ENCODE data around the gene TBC1D3I. TPM values are rescaled to one million over a fixed set of nuclear protein-coding genes. Genes with fewer than 3 reads are reported as not detected.
"Not testable (repeated sequence)": the region's sequence is repeated elsewhere in the genome, so short reads cannot be mapped to it uniquely, and the experiment has no call there.

Gene TBC1D3I
- total RNA-seq (2014; rRNA removed; shearing (Covaris generic)): not detected in 2 replicates

- not testable (repeated sequence) for DNase-seq (ENCODE audit: low read depth)
These were observed at the start of gene TBC1D3I for GRCh38 chr17:36264470-36264869. Gene TBC1D3I (minus strand): TSS chr17:36264570. CDS start chr17:36262985, 1,585 bp downstream.

- not testable (repeated sequence) for DNase-seq (ENCODE audit: low read depth)
These were observed 30.8 kb upstream of the TBC1D3I start for GRCh38 chr17:36295161-36295560.

GRCh38 chr17:36289965-36290612, 25.7 kb upstream of the TBC1D3I start:
- DNase-seq (ENCODE audit: low read depth): not testable (repeated sequence)

GRCh38 chr17:36284219-36284618, 19.8 kb upstream of the TBC1D3I start:
- DNase-seq (ENCODE audit: low read depth): not testable (repeated sequence)

- DNase-seq (ENCODE audit: low read depth): not testable (repeated sequence)
These were observed 18.9 kb upstream of the TBC1D3I start for GRCh38 chr17:36283256-36283655.

- not testable (repeated sequence) for DNase-seq (ENCODE audit: low read depth)
These were observed 22.3 kb downstream of the TBC1D3I start for GRCh38 chr17:36242046-36242445.

- not testable (repeated sequence) for DNase-seq (ENCODE audit: low read depth)
These were observed 34.7 kb downstream of the TBC1D3I start for GRCh38 chr17:36229644-36230043.

GRCh38 chr17:36222967-36223366, 41.4 kb downstream of the TBC1D3I start:
- DNase-seq (ENCODE audit: low read depth): not testable (repeated sequence)

- DNase-seq (ENCODE audit: low read depth): not testable (repeated sequence)
These were observed 42.7 kb downstream of the TBC1D3I start for GRCh38 chr17:36221581-36222100.

- not testable (repeated sequence) for DNase-seq (ENCODE audit: low read depth)
These were observed 43.4 kb downstream of the TBC1D3I start for GRCh38 chr17:36220737-36221580.

- not testable (repeated sequence) for DNase-seq (ENCODE audit: low read depth)
These were observed 44.8 kb downstream of the TBC1D3I start for GRCh38 chr17:36219556-36219955.

GRCh38 chr17:36215406-36216308, 48.7 kb downstream of the TBC1D3I start:
- DNase-seq (ENCODE audit: low read depth): not testable (repeated sequence)

GRCh38 chr17:36214918-36215317, 49.5 kb downstream of the TBC1D3I start:
- no peak for DNase-seq (ENCODE audit: low read depth)

GRCh38 chr17:36213695-36214094, 50.7 kb downstream of the TBC1D3I start:
- DNase-seq (ENCODE audit: low read depth): no peak

GRCh38 chr17:36212966-36213365, 51.4 kb downstream of the TBC1D3I start:
- DNase-seq (ENCODE audit: low read depth): no peak

GRCh38 chr17:36212272-36212605, 52.1 kb downstream of the TBC1D3I start:
- DNase-seq (ENCODE audit: low read depth): no peak

- DNase-seq (ENCODE audit: low read depth): not testable (repeated sequence)
These were observed 52.7 kb downstream of the TBC1D3I start for GRCh38 chr17:36211484-36212271.

- DNase-seq (ENCODE audit: low read depth): not testable (repeated sequence)
These were observed 53.7 kb downstream of the TBC1D3I start, which contains the start of gene CCL4L2 for GRCh38 chr17:36210439-36211211. Gene CCL4L2 (plus strand): TSS chr17:36211063.

- DNase-seq (ENCODE audit: low read depth): no peak
These were observed 54.8 kb downstream of the TBC1D3I start for GRCh38 chr17:36209575-36209974.

GRCh38 chr17:36207383-36207782, 57.0 kb downstream of the TBC1D3I start:
- DNase-seq (ENCODE audit: low read depth): not testable (repeated sequence)

Data from Daoy (cell line).